ENCODE data around the gene AKIRIN1.

Gene AKIRIN1, protein sequence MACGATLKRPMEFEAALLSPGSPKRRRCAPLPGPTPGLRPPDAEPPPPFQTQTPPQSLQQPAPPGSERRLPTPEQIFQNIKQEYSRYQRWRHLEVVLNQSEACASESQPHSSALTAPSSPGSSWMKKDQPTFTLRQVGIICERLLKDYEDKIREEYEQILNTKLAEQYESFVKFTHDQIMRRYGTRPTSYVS

DNA sequence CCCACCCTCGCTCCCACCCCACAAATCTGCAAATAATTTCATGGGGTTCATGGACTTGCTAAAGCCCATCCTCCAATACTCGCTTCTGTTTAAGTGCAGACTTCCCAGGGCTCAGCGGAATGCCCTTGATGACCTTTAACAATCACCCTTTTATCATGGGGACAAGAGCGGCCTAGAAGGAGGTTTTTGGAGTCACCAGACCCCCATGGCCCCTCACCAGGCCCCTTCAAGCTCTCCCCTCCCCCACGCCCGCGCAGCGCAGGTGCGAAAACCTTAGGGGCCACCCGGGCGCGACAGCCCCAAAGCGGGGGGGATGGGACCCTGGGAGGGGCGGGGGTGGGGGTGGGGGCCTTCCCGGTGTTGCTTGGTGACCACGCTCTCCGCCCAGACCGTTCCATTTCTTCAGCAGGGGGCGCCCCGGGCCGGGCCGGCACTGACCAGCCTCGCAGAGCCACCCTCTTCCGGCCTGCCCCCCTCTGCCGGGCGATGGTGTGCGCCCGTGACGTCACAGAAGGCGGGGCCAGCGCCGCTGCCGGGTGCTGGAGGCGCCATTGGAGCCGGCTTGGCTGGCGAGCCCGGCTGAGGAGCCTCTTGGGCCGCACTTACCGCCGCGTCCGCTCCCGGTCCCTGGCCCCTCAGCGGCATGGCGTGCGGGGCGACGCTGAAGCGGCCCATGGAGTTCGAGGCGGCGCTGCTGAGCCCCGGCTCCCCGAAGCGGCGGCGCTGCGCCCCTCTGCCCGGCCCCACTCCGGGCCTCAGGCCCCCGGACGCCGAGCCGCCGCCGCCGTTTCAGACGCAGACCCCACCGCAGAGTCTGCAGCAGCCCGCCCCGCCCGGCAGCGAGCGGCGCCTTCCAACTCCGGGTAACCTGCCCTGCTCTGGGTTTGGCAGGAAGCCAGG is at the start of gene AKIRIN1:
Gene AKIRIN1 (plus strand): TSS at position 539 of the 900 bp plus-strand sequence. CDS start 105 bp downstream, at position 644.
- Histone ChIP-seq H3K4me3 (peak within 1 kb of the TSS; percentile 80 to 99 (median 96)), H3K9me3 (replicated peaks in 1 of 11) (no peaks in the 10 kb centered on the region), H3K27me3 (no peaks in the 10 kb centered on the region), H3K9ac (peak within 1 kb of the TSS; percentile 94 to 99 (median 98)), H3K27ac (peak within 1 kb of the TSS; percentile 96 to 99 (median 97)), H3K36me3 (peaks cover 29 to 37% (median 32%) of the 10 kb centered on the region in 11 experiments), H3K4me1 (peaks cover 39 to 51% (median 46%) of the 10 kb centered on the region in 10 experiments), H3K4me2 (peak within 1 kb of the TSS; percentile 82 to 95 (median 92)), H4K20me1 (peaks cover 40 to 48% (median 45%) of the 10 kb centered on the region in 11 experiments)
- TF ChIP-seq Cebpa-rat (IDR thresholded peaks at IDR 0.05): no peak

DNA sequence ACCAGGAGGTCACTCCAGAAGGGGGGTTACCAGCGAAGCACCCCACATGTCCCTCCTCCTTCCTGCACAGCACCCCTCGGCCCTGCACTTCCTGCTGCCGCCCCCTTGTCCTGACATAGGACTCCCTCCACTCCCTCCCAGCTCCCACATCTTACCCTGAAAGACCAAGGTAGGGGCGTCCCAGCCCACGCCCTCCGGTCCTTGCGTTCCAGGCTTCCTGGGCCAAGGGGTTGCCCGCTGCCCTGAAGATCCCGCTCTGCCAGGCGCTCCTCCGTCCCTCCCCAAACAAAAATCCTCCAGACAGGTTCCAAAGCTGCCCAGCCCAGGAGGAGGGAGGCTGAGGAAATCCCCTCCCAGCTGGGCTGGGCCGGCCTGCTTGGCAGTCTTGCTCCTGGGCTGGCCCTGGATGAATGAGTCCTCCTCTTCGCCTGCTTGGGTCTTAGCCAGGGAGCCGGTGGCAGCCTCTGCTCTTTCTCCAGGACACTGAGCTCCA is 49.5 kb upstream of the AKIRIN1 start, which contains the start of gene RHBDL2:
Gene RHBDL2 (minus strand): TSS at position 304 of the 493 bp plus-strand sequence. CDS start 22,618 bp downstream, outside the sequence.
- Histone ChIP-seq H3K9me3 (replicated peaks in 1 of 11) (peaks cover 0 to 6% (median under 1%) of the 10 kb centered on the region in 11 experiments; a peak in 7 of 22 replicates), H3K4me2 (no peak within 1 kb of the TSS), H3K4me3 (no peak within 1 kb of the TSS), H3K4me1 (peaks cover 0 to 4% (median 0%) of the 10 kb centered on the region in 10 experiments; a peak in 1 of 20 replicates), H3K27ac (no peak within 1 kb of the TSS), H3K9ac (no peak within 1 kb of the TSS), H4K20me1 (no peaks in the 10 kb centered on the region), H3K36me3 (no peaks in the 10 kb centered on the region), H3K27me3 (no peaks in the 10 kb centered on the region)
- no peak for TF ChIP-seq Cebpa-rat (IDR thresholded peaks at IDR 0.05)

DNA sequence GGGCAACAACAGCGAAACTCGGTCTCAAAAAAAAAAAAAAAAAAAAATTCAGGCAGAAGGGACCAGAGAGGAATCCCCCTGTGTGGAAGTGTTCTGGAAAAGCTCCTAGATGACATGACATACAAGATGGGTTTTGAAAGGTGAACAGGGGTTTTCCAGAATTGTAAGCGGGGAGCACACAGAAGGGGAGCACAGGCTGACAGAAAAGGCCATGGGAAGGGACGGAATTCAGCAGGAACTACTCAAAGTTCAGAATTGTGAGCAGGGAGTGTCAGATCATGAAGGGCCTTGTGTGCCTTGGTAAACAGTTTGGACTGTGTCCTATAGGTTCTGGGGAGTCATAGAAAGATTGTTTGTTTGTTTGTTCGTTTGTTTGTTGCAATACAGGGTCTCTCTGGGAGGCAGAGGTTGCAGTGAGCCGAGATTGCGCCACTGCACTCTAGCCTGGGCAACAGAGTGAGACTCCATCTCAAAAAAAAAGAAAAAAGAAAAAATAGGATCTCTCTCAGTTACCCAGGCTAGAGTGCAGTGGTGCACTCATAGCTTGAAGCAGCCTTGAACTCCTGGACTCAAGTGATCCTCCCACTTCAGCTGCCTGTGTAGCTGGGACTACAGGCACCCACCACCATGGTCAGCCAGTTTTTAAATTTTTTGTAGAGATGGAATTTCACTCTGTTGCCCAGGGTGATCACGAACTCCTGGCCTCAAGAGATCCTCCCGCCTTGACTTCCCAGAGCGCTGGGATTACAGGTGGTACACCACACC is 48.2 kb upstream of the AKIRIN1 start:
- no peak for TF ChIP-seq Cebpa-rat (IDR thresholded peaks at IDR 0.05)
- Histone ChIP-seq H3K9me3 (replicated peaks in 1 of 11) (peaks cover 6 to 19% (median 13%) of the 10 kb centered on the region in 11 experiments), H3K4me3 (no peak overlapping the region), H3K27ac (no peak overlapping the region), H3K4me2 (no peak overlapping the region), H3K4me1 (peaks cover 0 to 4% (median 0%) of the 10 kb centered on the region in 10 experiments; a peak in 1 of 20 replicates), H3K9ac (no peak overlapping the region), H4K20me1 (no peaks in the 10 kb centered on the region), H3K36me3 (0 out of 22 replicates have a peak, but pooled peaks cover 0 to 4% (median 0%) of the 10 kb centered on the region in 11 experiments), H3K27me3 (no peaks in the 10 kb centered on the region)

DNA sequence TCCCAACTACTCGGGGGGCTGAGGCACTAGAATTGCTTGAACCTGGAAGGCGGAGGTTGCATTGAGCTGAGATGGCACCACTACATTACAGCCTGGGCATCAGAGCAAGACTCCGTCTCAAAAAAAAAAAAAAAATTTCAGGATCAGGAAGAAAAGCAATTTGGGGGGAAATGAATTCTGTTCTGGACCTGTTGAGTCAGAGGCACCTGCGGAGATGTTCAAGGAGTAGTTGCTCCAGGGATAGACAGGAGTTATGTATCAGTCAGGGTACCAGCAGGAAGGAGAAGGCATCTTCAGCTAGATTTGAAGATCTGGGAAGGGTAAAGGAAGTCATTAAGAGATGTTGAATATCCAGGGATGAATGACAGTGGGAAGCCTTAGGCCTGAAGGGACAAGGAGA is 46.5 kb upstream of the AKIRIN1 start:
- Histone ChIP-seq H3K27me3 (no peaks in the 10 kb centered on the region), H3K4me2 (no peak overlapping the region), H3K9me3 (replicated peaks in 1 of 11) (peaks cover 7 to 19% (median 14%) of the 10 kb centered on the region in 11 experiments), H3K36me3 (0 out of 22 replicates have a peak, but pooled peaks cover 0 to 4% (median 0%) of the 10 kb centered on the region in 11 experiments), H3K4me1 (peaks cover 0 to 4% (median 0%) of the 10 kb centered on the region in 10 experiments; a peak in 1 of 20 replicates), H3K9ac (no peak overlapping the region), H3K27ac (no peak overlapping the region), H3K4me3 (no peak overlapping the region), H4K20me1 (no peaks in the 10 kb centered on the region)
- TF ChIP-seq Cebpa-rat (IDR thresholded peaks at IDR 0.05): no peak

DNA sequence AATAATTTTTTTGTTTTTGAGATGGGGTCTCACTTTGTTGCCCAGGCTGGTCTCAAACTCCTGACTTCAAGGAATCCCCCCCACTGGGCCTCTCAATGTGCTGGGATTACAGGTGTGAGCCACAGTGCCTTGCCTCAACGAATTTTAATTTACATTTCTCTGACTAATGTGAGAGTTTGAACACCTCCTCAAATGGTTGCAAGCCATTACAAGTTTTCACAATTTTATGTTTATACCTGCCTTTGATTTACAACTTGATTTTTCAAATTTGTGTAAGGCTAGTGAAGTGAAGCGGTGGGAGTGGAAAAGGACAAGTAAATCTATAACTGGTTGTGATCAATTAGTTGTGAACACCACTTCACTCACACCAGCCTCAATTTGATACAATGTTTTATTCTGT is 40.5 kb upstream of the AKIRIN1 start:
- Histone ChIP-seq H4K20me1 (no peaks in the 10 kb centered on the region), H3K4me2 (no peak overlapping the region), H3K9ac (no peak overlapping the region), H3K27ac (no peak overlapping the region), H3K9me3 (replicated peaks in 1 of 11) (peaks cover 7 to 16% (median 14%) of the 10 kb centered on the region in 11 experiments), H3K36me3 (0 out of 22 replicates have a peak, but pooled peaks cover 0 to 4% (median 0%) of the 10 kb centered on the region in 11 experiments), H3K4me1 (peaks cover 0 to 9% (median under 1%) of the 10 kb centered on the region in 10 experiments; a peak in 8 of 20 replicates), H3K4me3 (no peak overlapping the region), H3K27me3 (no peaks in the 10 kb centered on the region)
- no peak for TF ChIP-seq Cebpa-rat (IDR thresholded peaks at IDR 0.05)

DNA sequence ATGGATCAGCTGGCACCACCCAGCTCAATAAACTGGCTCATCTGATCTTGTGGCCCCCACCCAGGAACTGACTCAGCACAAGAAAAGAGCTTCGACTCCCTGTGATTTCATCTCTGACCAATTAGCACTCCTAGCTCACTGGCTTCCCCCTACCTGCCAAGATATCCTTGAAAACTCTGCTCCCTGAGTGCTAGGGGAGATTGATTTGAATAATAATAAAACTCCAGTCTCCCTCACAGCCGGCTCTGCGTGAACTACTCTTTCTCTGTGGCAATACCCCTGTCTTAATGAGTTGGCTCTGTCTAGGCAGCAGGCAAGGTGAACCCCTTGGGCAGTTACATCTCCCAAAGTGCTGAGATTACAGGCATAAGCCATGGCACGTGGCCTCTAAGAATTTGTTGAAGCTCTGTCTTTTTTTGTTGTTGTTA is 37.6 kb upstream of the AKIRIN1 start:
- H4K20me1 ChIP-seq: no peaks in the 10 kb centered on the region
- no peak for TF ChIP-seq Cebpa-rat (IDR thresholded peaks at IDR 0.05)
- H3K9ac ChIP-seq: no peak overlapping the region
- no peaks in the 10 kb centered on the region for H3K27me3 ChIP-seq
- H3K27ac ChIP-seq: no peak overlapping the region
- no peak overlapping the region for H3K4me3 ChIP-seq
- H3K4me2 ChIP-seq: peak overlapping the region in 4 of 11 experiments; percentile 3 to 51 (median 45); a peak in 6 of 22 replicates
- peaks cover 0 to 9% (median 0%) of the 10 kb centered on the region in 10 experiments; a peak in 7 of 20 replicates for H3K4me1 ChIP-seq
- H3K36me3 ChIP-seq: no peaks in the 10 kb centered on the region
- no peaks in the 10 kb centered on the region for H3K9me3 ChIP-seq (replicated peaks in 1 of 11)

DNA sequence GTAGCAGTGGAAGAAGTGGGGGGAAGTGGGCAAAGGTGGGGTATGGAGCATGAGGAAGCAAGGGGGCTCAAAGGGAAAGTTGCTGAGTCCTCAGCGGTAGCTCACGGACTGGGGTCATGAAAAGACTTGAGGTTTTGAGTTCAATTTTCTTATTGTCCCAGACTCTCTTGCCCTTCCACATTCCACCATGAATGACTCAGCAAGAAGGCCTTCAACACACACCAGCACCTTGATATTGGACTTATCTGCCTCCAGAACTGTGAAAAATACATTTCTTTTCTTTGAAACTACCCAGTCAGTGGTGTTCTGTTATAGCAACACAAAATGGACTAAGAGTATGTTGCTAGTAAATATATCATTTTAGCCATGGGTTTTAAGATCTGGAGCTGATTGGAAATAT is 32.1 kb upstream of the AKIRIN1 start:
- Histone ChIP-seq H3K27ac (no peak overlapping the region), H3K4me3 (no peak overlapping the region), H3K9ac (no peak overlapping the region), H3K9me3 (replicated peaks in 1 of 11) (no peaks in the 10 kb centered on the region), H3K27me3 (no peaks in the 10 kb centered on the region), H4K20me1 (no peaks in the 10 kb centered on the region), H3K4me1 (peaks cover 0 to 44% (median 20%) of the 10 kb centered on the region in 10 experiments; a peak in 15 of 20 replicates), H3K4me2 (no peak overlapping the region), H3K36me3 (no peaks in the 10 kb centered on the region)
- TF ChIP-seq Cebpa-rat (IDR thresholded peaks at IDR 0.05): no peak

DNA sequence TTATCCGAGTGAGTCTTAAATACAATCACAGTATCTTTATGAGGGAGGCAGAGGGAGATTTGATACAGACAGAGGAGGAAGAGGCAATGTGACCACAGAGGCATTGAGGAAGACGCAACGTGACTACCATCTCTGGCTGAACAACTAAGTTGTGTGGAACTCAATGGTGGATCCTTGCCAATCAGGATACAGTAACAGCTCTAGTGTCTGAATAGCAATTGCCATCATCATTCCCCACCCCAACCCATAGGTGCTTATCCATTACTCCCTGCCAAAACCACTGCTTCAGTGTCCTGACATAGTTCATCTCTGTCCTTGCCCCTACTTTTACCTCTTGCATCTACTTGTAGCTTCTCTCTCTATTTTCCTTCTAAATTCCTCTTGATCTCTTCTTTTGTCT is 29.0 kb upstream of the AKIRIN1 start:
- Histone ChIP-seq H3K4me1 (peaks cover 0 to 44% (median 20%) of the 10 kb centered on the region in 10 experiments; a peak in 15 of 20 replicates), H3K4me2 (peak overlapping the region in 10 of 11 experiments; percentile 10 to 84 (median 60); a peak in 18 of 22 replicates), H3K27me3 (no peaks in the 10 kb centered on the region), H3K9me3 (replicated peaks in 1 of 11) (no peaks in the 10 kb centered on the region), H3K9ac (peak overlapping the region in 1 of 11 experiments; percentile 3; a peak in 1 of 22 replicates), H3K4me3 (no peak overlapping the region), H3K27ac (peak overlapping the region in 7 of 11 experiments; percentile 2 to 72 (median 43); a peak in 9 of 22 replicates), H3K36me3 (no peaks in the 10 kb centered on the region), H4K20me1 (no peaks in the 10 kb centered on the region)
- no peak for TF ChIP-seq Cebpa-rat (IDR thresholded peaks at IDR 0.05)
